Keratinocyte (primary cell): ENCODE measurements around the gene MMD2. TPM values are rescaled to one million over a fixed set of nuclear protein-coding genes. Genes with fewer than 3 reads are reported as not detected.

Experiments used
- DNase-seq: peaks from one replicate; pipeline ENCODE4 v3.0.0-alpha.2; 2011; ENCODE audit warnings: low read depth, missing footprints, low spot score
- FAIRE-seq: peaks from 2 replicates; lab custom pipeline; 2011; peaks lifted over from hg19 to GRCh38; lab: Jason Lieb, UNC
- H2AFZ ChIP-seq: 2 replicates; pipeline ENCODE4 v1.6.0; 2012; ENCODE audit warnings: low read length, control low read depth, inconsistent platforms; ENCODE audit not compliant: control insufficient read depth
- H3K27ac ChIP-seq: 2 replicates; pipeline ENCODE4 v1.5.1; 2011; ENCODE audit warnings: low read length; ENCODE audit not compliant: control insufficient read depth, insufficient read depth
- H3K27me3 ChIP-seq: 3 replicates; pipeline ENCODE4 v1.6.0; 2011; ENCODE audit warnings: low read length; ENCODE audit not compliant: control insufficient read depth, insufficient read depth; ENCODE audit errors: extremely low read depth
- H3K36me3 ChIP-seq, 2 experiments: 2 replicates in 1 of 2; 3 replicates in 1 of 2; pipeline ENCODE4 v1.5.1; 2011; ENCODE audit warnings: low read length in 2 of 2, mild to moderate bottlenecking in 1 of 2; ENCODE audit not compliant: control insufficient read depth in 2 of 2, insufficient read depth in 2 of 2; ENCODE audit errors: extremely low read depth in 1 of 2
- H3K4me1 ChIP-seq: 3 replicates; pipeline ENCODE4 v1.5.1; 2011; ENCODE audit warnings: low read length; ENCODE audit not compliant: control insufficient read depth, insufficient read depth; ENCODE audit errors: extremely low read depth
- H3K4me2 ChIP-seq: 3 replicates; pipeline ENCODE4 v1.6.0; 2011; ENCODE audit warnings: low read depth, low read length; ENCODE audit not compliant: control insufficient read depth, insufficient read depth; ENCODE audit errors: extremely low read depth
- H3K4me3 ChIP-seq, 3 experiments: fragments of 200-600 bp in 1 of 3; sonication (generic) in 1 of 3; 2 replicates in 2 of 3; 3 replicates in 1 of 3; pipeline ENCODE4 v1.5.1; 2011 to 2016; ENCODE audit warnings: low read length in 3 of 3, mild to moderate bottlenecking in 3 of 3, control low read depth in 2 of 3, inconsistent platforms in 1 of 3, low read depth in 1 of 3, mixed read lengths in 1 of 3, mixed run types in 1 of 3, moderate library complexity in 1 of 3; ENCODE audit not compliant: control insufficient read depth in 2 of 3, insufficient read depth in 2 of 3; ENCODE audit errors: extremely low read depth in 1 of 3
- H3K79me2 ChIP-seq: 2 replicates; pipeline ENCODE4 v1.6.0; 2012; ENCODE audit warnings: low read length; ENCODE audit not compliant: control insufficient read depth, insufficient read depth
- H3K9ac ChIP-seq: 3 replicates; pipeline ENCODE4 v1.6.0; 2011; ENCODE audit warnings: low read length; ENCODE audit not compliant: control insufficient read depth, insufficient read depth; ENCODE audit errors: extremely low read depth
- H3K9me1 ChIP-seq: 3 replicates; pipeline ENCODE4 v1.6.0; 2011; ENCODE audit warnings: low read length; ENCODE audit not compliant: control insufficient read depth, insufficient read depth; ENCODE audit errors: extremely low read depth
- H3K9me3 ChIP-seq: 2 replicates; pipeline ENCODE4 v1.5.1; 2012; ENCODE audit warnings: low read depth, low read length; ENCODE audit not compliant: control insufficient read depth
- H4K20me1 ChIP-seq: 3 replicates; pipeline ENCODE4 v1.6.0; 2011; ENCODE audit warnings: low read length; ENCODE audit not compliant: control insufficient read depth, insufficient read depth; ENCODE audit errors: extremely low read depth
- CTCF ChIP-seq, 3 experiments: IDR thresholded peaks in 1 of 3; conservative IDR thresholded peaks in 1 of 3; optimal IDR thresholded peaks in 1 of 3; 2 replicates in 2 of 3; 3 replicates in 1 of 3; pipeline versions ENCODE3 to v1.5.1; 2011; ENCODE audit warnings: low read length in 3 of 3, mild to moderate bottlenecking in 3 of 3, moderate library complexity in 2 of 3, control low read depth in 1 of 3, inconsistent platforms in 1 of 3; ENCODE audit not compliant: insufficient read depth in 2 of 3; ENCODE audit errors: extremely low read depth in 1 of 3
- EZH2 ChIP-seq: IDR thresholded peaks from one replicate; pipeline ENCODE4 v1.6.1; 2012; ENCODE audit warnings: inconsistent platforms, mild to moderate bottlenecking, low read length, moderate library complexity
- dilution Hi-C: fragments of 300-500 bp; cut with MboI; formaldehyde crosslinking; loops from one replicate; pipeline ENCODE4 v1.7.0; 2020; ENCODE audit warnings: low sequenced_read_pairs; ENCODE audit not compliant: extremely low pct_ligation_motif_present
- polyA plus RNA-seq, 5 experiments: library from polyadenylated mRNA; depleted of rRNA in 3 of 5; stranded (reverse) in 3 of 5; stranded (forward) in 1 of 5; unstranded in 1 of 5; fragments of >200 nt; gene quantifications; 1 replicate in 1 of 5; 2 replicates in 3 of 5; 3 replicates in 1 of 5; pipeline versions ENCODE4 v1.2.1 to v1.2.3, GENCODE V29; 2011 to 2012; ENCODE audit warnings: missing spikeins in 2 of 5, low read depth in 1 of 5, low replicate concordance in 1 of 5

Gene MMD2
- polyA plus RNA-seq, 1 donor (not counting 4 experiments of a cell fraction or from before 2014, with no cell fraction given), result not detected

DNA sequence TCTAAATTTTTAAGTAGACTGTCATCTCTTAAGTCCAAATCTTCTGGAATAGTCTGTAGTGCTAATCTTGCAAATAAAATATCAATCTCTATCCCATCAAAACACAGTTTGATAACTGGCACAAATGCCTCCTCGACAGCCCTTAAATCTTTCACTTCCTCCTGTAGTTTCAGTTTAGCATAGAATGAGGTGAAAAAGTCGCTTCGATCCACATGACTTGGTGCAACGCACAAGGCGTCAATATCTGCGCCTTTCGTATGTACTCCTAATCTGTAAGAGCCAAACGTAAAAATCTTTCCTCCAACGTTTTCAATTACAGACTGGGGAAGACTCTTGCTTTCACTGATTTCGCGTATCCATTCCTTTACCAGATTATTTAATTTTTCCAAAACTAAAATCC lies 97.8 kb downstream of the MMD2 start:
- Histone ChIP-seq H3K9me3 (peaks cover 2% of the 10 kb centered on the region), H3K36me3 (no peaks in the 10 kb centered on the region), H3K27ac (no peak overlapping the region), H3K4me1 (no peaks in the 10 kb centered on the region), H3K9me1 (no peaks in the 10 kb centered on the region), H3K27me3 (peaks cover 19% of the 10 kb centered on the region), H3K79me2 (no peaks in the 10 kb centered on the region), H2AFZ (no peak overlapping the region), H3K4me2 (no peak overlapping the region), H3K4me3 (no peak overlapping the region), H4K20me1 (no peaks in the 10 kb centered on the region), H3K9ac (no peak overlapping the region)
- no peak for DNase-seq
- dilution Hi-C loops, result no loop called here
- peak; percentile 43 for TF ChIP-seq EZH2
- TF ChIP-seq CTCF (optimal IDR thresholded peaks at IDR 0.05 in 1 of 3, IDR thresholded peaks at IDR 0.05 in 1 of 3, conservative IDR thresholded peaks at IDR 0.05 in 1 of 3; ENCODE audit: extremely low read depth in 1 of 3, insufficient read depth in 2 of 3, low read length in 3 of 3), result no peak
- no peak for FAIRE-seq

GRCh38 chr7:4857189-4857588 lies 101.8 kb downstream of the MMD2 start:
- dilution Hi-C loops, result no loop called here
- no peak overlapping the region for H3K4me3 ChIP-seq
- TF ChIP-seq EZH2 (no peak), CTCF (optimal IDR thresholded peaks at IDR 0.05 in 1 of 3, IDR thresholded peaks at IDR 0.05 in 1 of 3, conservative IDR thresholded peaks at IDR 0.05 in 1 of 3; ENCODE audit: extremely low read depth in 1 of 3, insufficient read depth in 2 of 3, low read length in 3 of 3) (no peak)
- no peaks in the 10 kb centered on the region for H3K36me3 ChIP-seq
- H3K27ac ChIP-seq, result no peak overlapping the region
- no peaks in the 10 kb centered on the region for H3K9me1 ChIP-seq
- H3K27me3 ChIP-seq, result peaks cover 13% of the 10 kb centered on the region
- no peak overlapping the region for H2AFZ ChIP-seq
- H3K79me2 ChIP-seq, result no peaks in the 10 kb centered on the region
- no peak overlapping the region for H3K9ac ChIP-seq
- no peaks in the 10 kb centered on the region for H4K20me1 ChIP-seq
- H3K4me2 ChIP-seq, result no peak overlapping the region
- DNase-seq (no peak), FAIRE-seq (no peak)
- H3K4me1 ChIP-seq, result no peaks in the 10 kb centered on the region
- H3K9me3 ChIP-seq, result peaks cover 2% of the 10 kb centered on the region
